NB4 (cell line): Measurements from ENCODE around the gene ARAP2.

ENCODE experiments used
- DNase-seq: peaks from one replicate; pipeline ENCODE4 v3.0.0; 2010; ENCODE audit warnings: low read depth
- H3K4me3 ChIP-seq: one replicate; pipeline ENCODE4 v1.5.1; 2011; ENCODE audit warnings: mild to moderate bottlenecking, low read depth, low read length, moderate library complexity
- CTCF ChIP-seq: IDR thresholded peaks from one replicate; pipeline ENCODE4 v1.5.1; 2012; ENCODE audit warnings: low read depth, low read length
- MAX ChIP-seq: IDR thresholded peaks from 2 replicates; pipeline ENCODE4 v1.6.1; 2011; ENCODE audit warnings: low read depth, low read length
- MYC ChIP-seq: IDR thresholded peaks from 2 replicates; pipeline ENCODE4 v1.6.1; 2011; ENCODE audit warnings: low read depth, low read length
- POLR2A ChIP-seq: IDR thresholded peaks from 2 replicates; pipeline ENCODE4 v1.6.1; 2011; ENCODE audit warnings: mild to moderate bottlenecking; ENCODE audit not compliant: insufficient read length; ENCODE audit errors: extremely low read depth

The ARAP2 gene

GRCh38 chr4:36115312-36115711 lies 129.0 kb downstream of the ARAP2 start:
- no peak overlapping the region for H3K4me3 ChIP-seq
- TF ChIP-seq CTCF (no peak), MYC (no peak), POLR2A (no peak), MAX (no peak)
- peak; percentile 28 for DNase-seq

GRCh38 chr4:36111172-36111571 lies 133.1 kb downstream of the ARAP2 start:
- peak; percentile 55 for DNase-seq
- TF ChIP-seq MYC (no peak), MAX (peak; percentile 86)
- no peak overlapping the region for H3K4me3 ChIP-seq

GRCh38 chr4:36099509-36099908 lies 144.8 kb downstream of the ARAP2 start:
- TF ChIP-seq POLR2A (no peak), MYC (no peak), CTCF (no peak), MAX (no peak)
- DNase-seq, result no peak
- no peak overlapping the region for H3K4me3 ChIP-seq

- no peak for TF ChIP-seq MAX
- no peak for TF ChIP-seq POLR2A
- no peak for TF ChIP-seq MYC
- no peak for TF ChIP-seq CTCF
- H3K4me3 ChIP-seq, result no peak overlapping the region
- no peak for DNase-seq
These were observed 149.3 kb downstream of the ARAP2 start for GRCh38 chr4:36094995-36095394.

GRCh38 chr4:36091997-36092396 lies 152.3 kb downstream of the ARAP2 start:
- TF ChIP-seq POLR2A (no peak), CTCF (no peak), MAX (no peak)
- no peak for DNase-seq
- no peak overlapping the region for H3K4me3 ChIP-seq

- TF ChIP-seq MYC, result no peak
- TF ChIP-seq POLR2A, result no peak
- TF ChIP-seq CTCF, result no peak
- no peak for TF ChIP-seq MAX
These were observed 155.8 kb downstream of the ARAP2 start for GRCh38 chr4:36088542-36088941.

More at GRCh38 chr4:36088542-36088941, 155.8 kb downstream of the ARAP2 start:
- H3K4me3 ChIP-seq, result no peak overlapping the region
- DNase-seq, result no peak
